ENCODE results near the gene LY6G6F. TPM values are rescaled to one million over a fixed set of nuclear protein-coding genes. Genes with fewer than 3 reads are reported as not detected.
A peak's percentile ranks its signal among the peaks of the same experiment; 100 is the strongest.

Gene LY6G6F
- total RNA-seq, 1 donor from 2014 or later, result not detected

DNA sequence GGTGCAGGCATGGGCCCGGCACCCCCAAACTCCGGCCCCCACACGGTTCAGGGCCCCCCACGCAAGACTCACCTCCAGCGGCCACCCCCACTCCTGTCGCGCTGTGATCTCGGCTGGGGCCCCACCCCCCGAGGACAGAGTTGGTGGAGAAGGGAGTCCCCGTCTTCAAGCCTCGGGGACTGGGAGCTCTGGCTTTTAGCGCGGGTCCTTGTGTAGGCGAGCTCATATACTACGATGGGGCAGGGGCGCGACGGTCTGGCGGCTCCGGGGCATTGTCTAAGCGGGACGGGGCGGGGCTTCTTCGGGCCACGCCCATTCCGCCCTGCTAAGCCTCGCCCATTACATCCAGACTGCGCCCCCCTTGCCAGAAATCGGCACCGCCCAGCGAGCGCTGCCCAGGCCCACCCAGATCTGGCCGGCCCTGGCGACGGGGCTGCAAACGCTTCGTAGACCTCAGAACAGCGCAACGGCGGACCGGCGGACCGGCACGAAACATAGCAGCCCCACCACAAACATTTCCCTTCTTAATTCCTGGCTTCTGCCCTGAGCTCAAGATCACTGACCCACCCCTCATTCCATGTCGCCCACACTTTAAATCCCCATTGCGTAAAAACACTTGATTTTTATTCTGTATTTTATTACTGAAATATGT is 23.4 kb downstream of the LY6G6F start:
- peak; percentile 94 for DNase-seq (ENCODE audit: extremely low spot score, unreplicated experiment)
- peaks cover 46% of the 10 kb centered on the region for H3K36me3 Mint-ChIP-seq
- TF ChIP-seq, protein P1, sequence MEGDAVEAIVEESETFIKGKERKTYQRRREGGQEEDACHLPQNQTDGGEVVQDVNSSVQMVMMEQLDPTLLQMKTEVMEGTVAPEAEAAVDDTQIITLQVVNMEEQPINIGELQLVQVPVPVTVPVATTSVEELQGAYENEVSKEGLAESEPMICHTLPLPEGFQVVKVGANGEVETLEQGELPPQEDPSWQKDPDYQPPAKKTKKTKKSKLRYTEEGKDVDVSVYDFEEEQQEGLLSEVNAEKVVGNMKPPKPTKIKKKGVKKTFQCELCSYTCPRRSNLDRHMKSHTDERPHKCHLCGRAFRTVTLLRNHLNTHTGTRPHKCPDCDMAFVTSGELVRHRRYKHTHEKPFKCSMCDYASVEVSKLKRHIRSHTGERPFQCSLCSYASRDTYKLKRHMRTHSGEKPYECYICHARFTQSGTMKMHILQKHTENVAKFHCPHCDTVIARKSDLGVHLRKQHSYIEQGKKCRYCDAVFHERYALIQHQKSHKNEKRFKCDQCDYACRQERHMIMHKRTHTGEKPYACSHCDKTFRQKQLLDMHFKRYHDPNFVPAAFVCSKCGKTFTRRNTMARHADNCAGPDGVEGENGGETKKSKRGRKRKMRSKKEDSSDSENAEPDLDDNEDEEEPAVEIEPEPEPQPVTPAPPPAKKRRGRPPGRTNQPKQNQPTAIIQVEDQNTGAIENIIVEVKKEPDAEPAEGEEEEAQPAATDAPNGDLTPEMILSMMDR (conservative IDR thresholded peaks at IDR 0.05), result no peak
- peak overlapping the region; percentile 94 for H3K27ac Mint-ChIP-seq
- H3K4me1 Mint-ChIP-seq (ENCODE audit: unreplicated experiment), result peaks cover 33% of the 10 kb centered on the region
- H3K9me3 Mint-ChIP-seq, result no peaks in the 10 kb centered on the region
- no peaks in the 10 kb centered on the region for H3K27me3 Mint-ChIP-seq
- peak overlapping the region; percentile 95 for H3K4me3 Mint-ChIP-seq

DNA sequence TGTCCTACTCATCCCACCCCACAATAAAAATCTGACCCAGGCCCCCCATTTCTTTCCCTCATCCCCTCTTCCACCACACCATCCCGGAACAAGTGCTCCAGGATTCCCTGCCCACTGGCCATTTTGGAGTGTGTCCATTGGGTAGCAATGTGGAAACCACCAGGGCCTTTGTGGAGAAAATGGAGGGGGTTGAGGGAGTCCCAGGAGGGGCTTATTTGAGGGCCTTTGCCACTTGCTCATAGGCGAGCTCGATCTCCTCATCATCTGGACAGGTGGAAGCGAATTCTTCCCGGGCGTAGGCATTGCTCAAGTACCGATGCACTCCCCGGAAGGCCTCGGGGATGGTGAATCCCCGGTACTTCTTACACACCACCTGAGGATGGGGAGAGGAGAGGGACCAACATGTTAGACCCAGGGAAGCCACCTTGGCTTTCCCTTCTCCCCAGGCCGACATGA is 24.0 kb downstream of the LY6G6F start:
- Mint-ChIP-seq H3K9me3 (no peaks in the 10 kb centered on the region), H3K4me1 (ENCODE audit: unreplicated experiment) (peaks cover 31% of the 10 kb centered on the region), H3K4me3 (peak overlapping the region; percentile 95), H3K36me3 (peaks cover 44% of the 10 kb centered on the region), H3K27me3 (no peaks in the 10 kb centered on the region), H3K27ac (peak overlapping the region; percentile 94)
- TF ChIP-seq, protein P1 (conservative IDR thresholded peaks at IDR 0.05), result no peak
- no peak for DNase-seq (ENCODE audit: extremely low spot score, unreplicated experiment)

DNA sequence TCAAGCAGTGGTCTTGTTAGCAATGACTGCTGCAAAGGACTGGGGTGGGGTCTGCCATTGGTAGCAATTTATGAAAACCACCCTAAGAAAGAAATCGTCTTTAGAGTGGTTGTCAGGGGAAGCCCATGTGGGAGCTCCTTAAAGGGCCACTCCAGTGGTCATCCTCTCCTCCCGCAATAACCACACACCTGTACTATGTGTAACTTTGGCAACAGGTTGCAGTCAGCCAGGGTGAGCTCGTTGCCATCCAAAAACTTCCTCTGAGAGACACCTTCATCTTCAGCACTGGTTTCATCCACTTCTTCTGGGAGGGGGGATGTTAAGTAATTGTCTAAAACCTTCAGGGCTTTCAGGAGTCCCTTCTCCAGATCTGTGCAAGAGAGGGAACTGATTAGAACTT is 25.4 kb downstream of the LY6G6F start:
- no peak for DNase-seq (ENCODE audit: extremely low spot score, unreplicated experiment)
- no peaks in the 10 kb centered on the region for H3K9me3 Mint-ChIP-seq
- no peak overlapping the region for H3K27ac Mint-ChIP-seq
- TF ChIP-seq, protein P1 (conservative IDR thresholded peaks at IDR 0.05), result no peak
- H3K4me3 Mint-ChIP-seq, result peak overlapping the region; percentile 58
- peaks cover 25% of the 10 kb centered on the region for H3K4me1 Mint-ChIP-seq (ENCODE audit: unreplicated experiment)
- H3K36me3 Mint-ChIP-seq, result peaks cover 34% of the 10 kb centered on the region
- H3K27me3 Mint-ChIP-seq, result no peaks in the 10 kb centered on the region

DNA sequence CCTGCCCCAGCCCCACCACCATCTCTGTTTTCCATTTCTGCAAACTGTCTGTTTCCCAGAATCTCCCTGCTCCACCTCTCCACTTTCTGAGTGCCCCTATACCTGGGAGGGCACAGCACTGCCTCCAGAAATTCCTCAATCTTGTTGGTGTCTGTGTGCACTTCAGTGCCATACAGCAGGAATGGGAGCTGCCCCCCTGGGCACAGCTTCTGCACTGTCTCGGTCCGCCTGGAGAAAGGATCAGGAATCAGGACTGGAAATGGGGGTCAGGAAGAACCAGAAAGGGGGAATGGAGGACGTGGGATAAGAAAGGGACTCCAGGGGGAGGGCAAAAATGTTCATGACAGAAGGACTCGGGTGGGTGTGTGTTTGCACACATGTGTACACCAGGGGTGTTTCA is 27.1 kb downstream of the LY6G6F start:
- no peaks in the 10 kb centered on the region for H3K27me3 Mint-ChIP-seq
- H3K9me3 Mint-ChIP-seq, result no peaks in the 10 kb centered on the region
- H3K36me3 Mint-ChIP-seq, result peaks cover 29% of the 10 kb centered on the region
- no peak for DNase-seq (ENCODE audit: extremely low spot score, unreplicated experiment)
- peaks cover 39% of the 10 kb centered on the region for H3K4me1 Mint-ChIP-seq (ENCODE audit: unreplicated experiment)
- TF ChIP-seq, protein P1 (conservative IDR thresholded peaks at IDR 0.05), result no peak
- peak overlapping the region; percentile 98 for H3K4me3 Mint-ChIP-seq
- H3K27ac Mint-ChIP-seq, result peak overlapping the region; percentile 56

DNA sequence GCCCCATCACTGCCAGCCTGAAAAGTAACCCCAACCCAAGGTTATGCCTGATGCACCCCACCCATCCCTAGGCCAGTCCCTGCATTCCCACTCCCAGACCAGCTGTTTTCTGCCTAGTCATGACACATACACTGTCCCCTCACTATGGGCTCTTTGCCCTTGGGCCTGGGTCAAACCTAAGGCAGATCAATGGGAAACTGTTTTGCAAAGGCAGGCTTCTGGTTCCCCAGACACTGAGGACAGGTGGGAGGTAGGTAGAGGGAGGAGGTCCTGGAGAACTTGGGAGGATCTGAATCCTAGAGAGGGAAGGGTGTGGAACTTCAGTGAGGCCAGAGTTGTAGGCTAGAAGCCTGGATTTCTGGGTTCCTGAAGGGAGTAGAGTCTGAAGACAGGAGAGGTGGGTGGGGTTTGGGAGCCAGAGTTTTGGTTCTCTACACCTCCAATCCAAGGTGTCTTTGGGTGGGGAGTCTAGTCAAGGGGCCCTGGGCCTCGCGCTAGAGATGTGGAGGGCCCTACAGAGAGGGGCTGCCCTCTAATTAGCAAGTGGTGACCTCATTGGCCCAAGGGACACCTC is 27.7 kb downstream of the LY6G6F start:
- H3K36me3 Mint-ChIP-seq, result peaks cover 29% of the 10 kb centered on the region
- peak overlapping the region; percentile 99 for H3K27ac Mint-ChIP-seq
- no peaks in the 10 kb centered on the region for H3K9me3 Mint-ChIP-seq
- peak overlapping the region; percentile 98 for H3K4me3 Mint-ChIP-seq
- TF ChIP-seq, protein P1 (conservative IDR thresholded peaks at IDR 0.05), result no peak
- no peak for DNase-seq (ENCODE audit: extremely low spot score, unreplicated experiment)
- peaks cover 43% of the 10 kb centered on the region for H3K4me1 Mint-ChIP-seq (ENCODE audit: unreplicated experiment)
- no peaks in the 10 kb centered on the region for H3K27me3 Mint-ChIP-seq

Data from type B pancreatic cell (in vitro differentiated cells).